Activated T-helper 1 cell treated with anti-CD3 and anti-CD28 coated beads, Interleukin-2, amount 50 U/mL, for 16 hours (primary cell): Measurements from ENCODE around the gene HK2.
"Not testable (repeated sequence)": the region's sequence is repeated elsewhere in the genome, so short reads cannot be mapped to it uniquely, and the experiment has no call there.

Experiments used
- DNase-seq, 2 donors: peaks; one replicate each; pipeline ENCODE4 v3.0.0-alpha.2; 2020; ENCODE audit warnings: low read depth in 1 of 2, low spot score in 1 of 2

The HK2 gene

GRCh38 chr2:74876081-74876886, 42.4 kb downstream of the HK2 start:
- DNase-seq, result peak; percentile 13 to 14

GRCh38 chr2:74877376-74877775, 43.4 kb downstream of the HK2 start:
- DNase-seq, result no peak

- no peak for DNase-seq
These were observed 44.0 kb downstream of the HK2 start for GRCh38 chr2:74877781-74878433.

- DNase-seq, result no peak
These were observed 44.6 kb downstream of the HK2 start for GRCh38 chr2:74878551-74878950.

- DNase-seq, result no peak
These were observed 46.3 kb downstream of the HK2 start for GRCh38 chr2:74880054-74880728.

GRCh38 chr2:74881176-74881575, 47.2 kb downstream of the HK2 start:
- DNase-seq, result no peak

GRCh38 chr2:74881626-74882298, 47.8 kb downstream of the HK2 start:
- DNase-seq, result no peak

- no peak for DNase-seq
These were observed 48.4 kb downstream of the HK2 start for GRCh38 chr2:74882299-74882687.

- DNase-seq, result no peak
These were observed 49.1 kb downstream of the HK2 start for GRCh38 chr2:74883011-74883410.

- no peak for DNase-seq
These were observed 50.3 kb downstream of the HK2 start for GRCh38 chr2:74884118-74884762.

- no peak for DNase-seq
These were observed 50.9 kb downstream of the HK2 start for GRCh38 chr2:74884866-74885265.

- no peak for DNase-seq
These were observed 52.3 kb downstream of the HK2 start for GRCh38 chr2:74886251-74886650.

GRCh38 chr2:74886811-74887210, 52.9 kb downstream of the HK2 start:
- DNase-seq, result no peak

GRCh38 chr2:74887445-74887951, 53.6 kb downstream of the HK2 start:
- no peak for DNase-seq

GRCh38 chr2:74887960-74888700, 54.2 kb downstream of the HK2 start:
- no peak for DNase-seq

GRCh38 chr2:74889159-74889558, 55.2 kb downstream of the HK2 start:
- DNase-seq, result no peak

GRCh38 chr2:74890711-74891110, 56.8 kb downstream of the HK2 start:
- DNase-seq, result no peak

GRCh38 chr2:74891136-74891764, 57.3 kb downstream of the HK2 start:
- no peak for DNase-seq

GRCh38 chr2:74891816-74892215, 57.9 kb downstream of the HK2 start:
- not testable (repeated sequence) for DNase-seq

- DNase-seq, result no peak
These were observed 58.7 kb downstream of the HK2 start for GRCh38 chr2:74892609-74893008.
